GM12872 (cell line): ENCODE measurements around the gene PRRC2A.

ENCODE experiments used
- CTCF ChIP-seq: IDR thresholded peaks from 3 replicates; pipeline ENCODE4 v1.5.1; 2011; ENCODE audit warnings: low read depth, mild to moderate bottlenecking, low read length, moderate library complexity; ENCODE audit not compliant: insufficient read depth

Gene PRRC2A

GRCh38 chr6:31620586-31621319 lies at the start of gene PRRC2A:
PRRC2A (plus strand) TSS chr6:31620715; CDS start chr6:31622790, 2,075 bp downstream.
- TF ChIP-seq CTCF = no peak

GRCh38 chr6:31572041-31572911 lies 48.2 kb upstream of the PRRC2A start, which contains the start of gene LTA:
LTA (plus strand) TSS chr6:31572289; CDS start chr6:31572743, 454 bp downstream.
- no peak for TF ChIP-seq CTCF

- TF ChIP-seq CTCF = no peak
These were observed 47.0 kb upstream of the PRRC2A start for GRCh38 chr6:31573239-31574105.

- peak; percentile 28; the same call in 2 of the 3 replicates for TF ChIP-seq CTCF
These were observed 46.1 kb upstream of the PRRC2A start for GRCh38 chr6:31574106-31575061.

- TF ChIP-seq CTCF = no peak
These were observed 45.1 kb upstream of the PRRC2A start, which contains the start of gene TNF for GRCh38 chr6:31575335-31575901. TNF (plus strand) TSS chr6:31575565; CDS start chr6:31575742, 177 bp downstream.

- no peak for TF ChIP-seq CTCF
These were observed 44.4 kb upstream of the PRRC2A start for GRCh38 chr6:31575952-31576685.
